NCI-H510A treated with DMSO at 0.1 percent for 48 hours (cell line): ENCODE measurements around the gene SOX1.

ENCODE experiments used
- DNase-seq: peaks from one replicate; lab custom pipeline; 2025; lab: John Stamatoyannopoulos, UW

SOX1 gene

DNA sequence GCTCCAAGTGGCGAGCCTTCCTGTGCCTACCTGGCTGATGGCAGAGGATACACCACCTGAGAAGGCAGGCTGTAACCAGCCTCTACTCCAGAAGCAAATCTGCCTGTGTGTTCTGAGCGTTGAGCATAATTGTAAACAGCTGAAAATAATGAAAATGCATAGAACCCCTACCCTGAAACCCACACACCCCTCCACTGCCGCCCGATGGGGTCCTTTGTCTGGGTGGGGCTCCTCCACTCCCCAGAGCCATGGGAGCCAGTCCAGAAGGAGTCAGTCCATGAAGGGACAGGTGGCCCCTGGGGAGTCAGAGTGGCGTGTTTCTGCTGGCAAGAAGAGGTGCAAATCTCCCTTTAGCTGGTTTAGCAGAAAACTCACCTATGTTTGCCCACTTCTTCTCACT lies 8.0 kb upstream of the SOX1 start:
- no peak for DNase-seq

- no peak for DNase-seq
Observed at GRCh38 chr13:112059457-112060281, 7.3 kb upstream of the SOX1 start.

DNA sequence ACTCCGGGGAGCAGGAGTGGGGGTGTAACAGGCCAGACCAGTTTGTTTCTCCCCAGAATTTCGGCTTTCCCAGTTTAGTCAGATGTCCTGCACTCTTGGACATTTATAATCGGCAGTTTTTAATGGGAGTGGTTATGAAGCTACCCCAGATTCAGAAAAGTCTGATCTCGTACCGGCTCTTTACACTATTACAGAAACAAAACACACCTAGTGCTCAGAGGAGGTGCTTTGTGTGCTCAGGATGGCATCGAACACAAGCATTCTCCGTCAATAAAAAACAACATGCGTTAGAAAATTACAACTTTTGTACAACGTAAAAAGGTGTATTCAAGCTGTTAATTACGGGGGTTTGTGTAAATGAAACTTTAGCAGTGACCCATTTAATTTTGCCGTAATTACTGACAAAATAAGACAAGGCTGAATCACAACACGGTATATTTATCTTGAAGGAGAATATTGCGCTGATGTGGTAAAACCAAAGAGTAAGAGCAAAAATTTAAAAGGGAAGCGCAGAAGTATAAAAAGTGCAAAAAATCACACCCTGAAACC lies 6.6 kb upstream of the SOX1 start:
- DNase-seq = no peak

- DNase-seq = no peak
Observed at GRCh38 chr13:112060899-112061366, 6.0 kb upstream of the SOX1 start.

DNA sequence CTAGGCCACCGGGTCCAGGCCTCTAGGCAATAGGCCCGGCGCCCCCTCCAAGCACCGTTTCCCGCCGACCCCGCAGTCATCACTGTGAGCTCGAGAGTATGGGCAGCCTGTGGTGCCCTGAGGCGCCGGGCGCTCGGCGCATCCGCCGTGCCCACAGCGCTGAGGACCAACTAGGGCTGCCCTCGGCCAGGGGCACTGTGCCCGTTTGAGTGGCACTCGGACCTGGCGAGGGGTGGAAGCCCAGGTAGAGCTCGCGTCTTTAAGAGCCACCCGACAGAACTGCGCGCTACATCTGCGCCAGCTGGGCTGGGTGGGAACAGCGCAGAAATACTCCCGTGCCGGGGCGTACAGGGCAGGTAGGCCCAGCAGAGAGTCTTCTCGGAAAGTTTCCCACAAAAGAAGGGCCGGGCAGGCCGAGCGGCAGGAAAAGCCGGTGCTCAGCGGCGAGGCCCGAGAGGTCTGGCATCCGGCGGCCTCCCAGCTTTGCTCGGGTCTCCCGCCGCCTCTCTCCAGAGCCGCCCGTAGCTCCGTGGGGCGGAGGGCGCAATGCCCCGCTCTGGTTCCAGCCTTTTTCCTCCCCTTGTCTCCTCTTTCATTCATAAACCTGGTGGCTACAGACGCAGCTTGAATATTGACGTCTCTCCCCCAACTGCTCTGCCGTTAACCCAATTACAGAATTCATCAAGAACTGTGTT lies 5.4 kb upstream of the SOX1 start:
- DNase-seq = no peak

DNA sequence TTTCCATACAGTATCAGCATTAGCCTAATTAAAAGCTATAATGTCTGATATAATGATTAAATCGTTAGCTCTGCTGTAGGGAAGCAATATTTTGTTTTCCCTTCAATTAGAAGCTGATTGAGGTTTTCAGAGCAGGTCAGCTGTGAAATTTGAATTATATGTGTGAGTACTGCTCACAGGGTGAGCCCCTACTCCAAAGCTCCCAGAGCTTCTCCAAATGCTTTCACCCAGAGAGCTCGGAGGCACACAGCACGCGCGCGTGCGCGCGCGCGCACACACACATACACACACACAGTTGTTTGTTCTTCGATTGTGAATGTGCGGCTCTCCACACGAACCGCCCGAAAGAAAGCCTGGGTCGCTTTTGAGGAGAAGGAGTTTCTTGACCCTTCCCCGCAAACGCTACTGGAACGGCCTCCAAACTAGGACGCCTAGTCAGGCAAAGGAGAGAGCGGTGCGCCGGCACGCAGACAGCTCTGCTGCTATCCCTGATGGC lies 4.8 kb upstream of the SOX1 start:
- DNase-seq = no peak

DNA sequence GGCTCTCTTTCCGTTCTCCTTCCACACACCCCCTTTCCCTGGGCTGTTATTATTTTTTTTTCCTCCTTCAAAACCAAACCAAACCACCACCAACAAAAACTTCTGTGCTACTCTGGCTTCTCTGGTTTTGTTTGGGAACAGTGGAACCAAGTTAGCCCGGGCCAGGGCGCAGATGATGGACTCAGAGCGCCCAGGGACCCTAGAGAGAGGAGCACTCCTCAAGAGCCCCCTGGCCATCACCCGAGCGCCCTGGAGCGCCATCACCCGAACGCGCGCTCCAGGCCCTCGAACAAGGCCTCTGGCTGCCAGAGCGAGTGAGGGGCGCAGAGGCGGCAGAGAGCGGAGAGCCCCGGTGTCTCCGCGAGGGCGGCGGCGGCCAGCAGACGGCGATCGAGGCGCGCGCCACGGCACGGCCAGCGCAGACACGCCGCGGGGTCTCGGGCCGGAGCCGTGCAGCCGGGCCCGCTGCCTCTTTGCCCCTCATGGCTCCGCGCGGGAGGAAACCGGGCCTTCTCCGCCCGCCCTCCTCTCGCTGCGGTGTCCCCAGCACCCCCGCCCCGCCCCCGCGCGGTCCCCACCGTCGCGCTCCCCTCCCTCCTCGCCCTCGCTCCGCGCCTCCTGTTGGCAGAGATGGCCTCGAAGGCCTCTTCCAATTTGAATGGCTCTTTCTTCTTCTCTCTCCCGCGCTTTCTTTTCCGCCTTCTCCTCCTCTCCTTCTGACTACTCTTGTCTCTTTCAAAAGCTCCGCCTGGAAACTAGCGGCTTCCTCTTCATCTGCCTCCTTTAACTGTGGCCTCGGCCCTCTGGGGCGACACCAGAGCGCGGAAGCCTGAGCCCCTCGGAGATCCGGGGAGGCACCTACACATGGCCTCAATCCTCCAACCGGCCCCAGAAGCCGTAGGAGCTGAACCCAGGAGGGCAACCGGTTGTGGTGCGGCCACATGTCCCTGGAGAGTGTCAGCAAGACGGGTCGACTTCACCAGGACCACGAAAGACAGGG lies 4.1 kb upstream of the SOX1 start:
- no peak for DNase-seq

DNA sequence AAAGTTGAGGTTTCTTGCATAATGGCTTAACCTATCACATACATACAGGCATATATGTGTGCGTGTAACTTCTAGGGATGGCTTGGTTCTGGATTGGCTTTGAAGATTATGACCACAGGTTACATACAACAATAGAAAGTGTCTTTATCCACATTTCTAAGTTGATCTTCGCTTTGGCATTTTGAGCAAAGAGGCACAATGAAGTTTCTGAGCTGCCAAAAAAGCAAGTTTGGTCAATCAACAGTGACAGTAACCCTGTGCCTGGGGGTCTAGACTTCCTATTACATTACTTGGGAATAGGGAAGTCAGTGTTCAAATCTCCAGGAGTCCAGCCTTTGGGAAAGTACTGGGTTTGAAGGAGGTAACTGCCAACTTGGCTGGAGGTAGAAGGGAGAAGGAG lies 3.1 kb upstream of the SOX1 start:
- DNase-seq = no peak

DNA sequence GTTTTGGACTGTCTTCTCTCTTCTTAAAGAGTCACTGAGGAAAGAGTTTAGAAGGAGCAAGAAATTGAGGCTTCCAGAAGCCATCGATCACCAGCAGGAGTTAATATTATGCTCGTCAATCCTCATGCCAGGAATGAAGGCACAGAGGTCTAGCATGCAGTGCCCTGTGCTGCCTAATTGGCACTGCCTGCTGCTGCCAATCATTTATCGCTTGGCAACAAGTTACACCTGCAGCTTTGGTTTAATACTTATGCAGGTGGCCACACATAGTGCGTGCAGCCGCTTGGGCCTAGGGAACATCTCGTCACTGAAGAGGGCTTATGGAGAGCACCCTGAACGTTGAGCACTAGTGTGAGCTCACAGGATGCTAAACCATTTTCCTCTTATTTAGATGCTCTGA lies 2.7 kb upstream of the SOX1 start:
- DNase-seq = peak; percentile 74

DNA sequence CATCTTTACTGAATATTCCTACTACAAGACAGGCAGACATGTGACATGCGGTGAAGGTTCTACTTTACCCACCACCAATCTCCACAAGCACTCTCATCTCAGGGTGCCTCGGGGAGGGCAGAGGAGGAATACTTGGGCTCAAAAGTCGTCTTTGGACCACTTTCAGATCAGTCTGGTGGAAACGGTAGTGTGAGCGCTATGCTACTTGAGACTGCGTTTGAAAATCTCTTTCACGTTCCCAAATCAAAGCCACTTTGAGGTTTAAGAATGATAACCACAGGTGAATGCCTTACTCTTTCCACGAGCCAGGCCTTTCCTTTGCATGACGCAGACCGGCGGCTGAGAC lies 1.5 kb upstream of the SOX1 start:
- DNase-seq = no peak

- DNase-seq = no peak
Observed at GRCh38 chr13:112065867-112066623, 904 bp upstream of the SOX1 start.

DNA sequence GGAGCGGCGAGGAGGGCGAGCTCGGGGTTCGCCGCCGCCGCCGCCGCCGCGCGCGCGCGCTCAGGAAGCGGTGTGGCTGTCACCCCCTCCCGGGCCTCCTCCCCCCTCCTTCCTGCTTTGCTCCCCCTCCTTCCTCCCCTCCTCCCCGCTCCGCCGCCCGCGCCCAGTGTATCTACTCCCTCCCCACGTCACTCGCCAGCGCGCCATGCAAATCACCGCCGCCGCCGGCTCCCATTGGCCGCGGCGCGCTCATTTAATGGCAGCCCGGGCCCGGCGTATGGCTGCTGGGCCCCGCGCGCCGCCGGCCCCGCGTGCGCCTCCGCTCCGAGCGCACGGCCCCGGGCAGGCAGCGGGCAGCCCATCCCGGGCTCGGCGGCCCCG lies 335 bp upstream of the SOX1 start:
- no peak for DNase-seq

DNA sequence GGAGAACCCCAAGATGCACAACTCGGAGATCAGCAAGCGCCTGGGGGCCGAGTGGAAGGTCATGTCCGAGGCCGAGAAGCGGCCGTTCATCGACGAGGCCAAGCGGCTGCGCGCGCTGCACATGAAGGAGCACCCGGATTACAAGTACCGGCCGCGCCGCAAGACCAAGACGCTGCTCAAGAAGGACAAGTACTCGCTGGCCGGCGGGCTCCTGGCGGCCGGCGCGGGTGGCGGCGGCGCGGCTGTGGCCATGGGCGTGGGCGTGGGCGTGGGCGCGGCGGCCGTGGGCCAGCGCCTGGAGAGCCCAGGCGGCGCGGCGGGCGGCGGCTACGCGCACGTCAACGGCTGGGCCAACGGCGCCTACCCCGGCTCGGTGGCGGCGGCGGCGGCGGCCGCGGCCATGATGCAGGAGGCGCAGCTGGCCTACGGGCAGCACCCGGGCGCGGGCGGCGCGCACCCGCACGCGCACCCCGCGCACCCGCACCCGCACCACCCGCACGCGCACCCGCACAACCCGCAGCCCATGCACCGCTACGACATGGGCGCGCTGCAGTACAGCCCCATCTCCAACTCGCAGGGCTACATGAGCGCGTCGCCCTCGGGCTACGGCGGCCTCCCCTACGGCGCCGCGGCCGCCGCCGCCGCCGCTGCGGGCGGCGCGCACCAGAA lies 1.1 kb downstream of the SOX1 start:
- DNase-seq = no peak

DNA sequence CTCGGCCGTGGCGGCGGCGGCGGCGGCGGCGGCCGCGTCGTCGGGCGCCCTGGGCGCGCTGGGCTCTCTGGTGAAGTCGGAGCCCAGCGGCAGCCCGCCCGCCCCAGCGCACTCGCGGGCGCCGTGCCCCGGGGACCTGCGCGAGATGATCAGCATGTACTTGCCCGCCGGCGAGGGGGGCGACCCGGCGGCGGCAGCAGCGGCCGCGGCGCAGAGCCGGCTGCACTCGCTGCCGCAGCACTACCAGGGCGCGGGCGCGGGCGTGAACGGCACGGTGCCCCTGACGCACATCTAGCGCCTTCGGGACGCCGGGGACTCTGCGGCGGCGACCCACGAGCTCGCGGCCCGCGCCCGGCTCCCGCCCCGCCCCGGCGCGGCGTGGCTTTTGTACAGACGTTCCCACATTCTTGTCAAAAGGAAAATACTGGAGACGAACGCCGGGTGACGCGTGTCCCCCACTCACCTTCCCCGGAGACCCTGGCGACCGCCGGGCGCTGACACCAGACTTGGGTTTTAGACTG lies 1.7 kb downstream of the SOX1 start:
- DNase-seq = no peak

DNA sequence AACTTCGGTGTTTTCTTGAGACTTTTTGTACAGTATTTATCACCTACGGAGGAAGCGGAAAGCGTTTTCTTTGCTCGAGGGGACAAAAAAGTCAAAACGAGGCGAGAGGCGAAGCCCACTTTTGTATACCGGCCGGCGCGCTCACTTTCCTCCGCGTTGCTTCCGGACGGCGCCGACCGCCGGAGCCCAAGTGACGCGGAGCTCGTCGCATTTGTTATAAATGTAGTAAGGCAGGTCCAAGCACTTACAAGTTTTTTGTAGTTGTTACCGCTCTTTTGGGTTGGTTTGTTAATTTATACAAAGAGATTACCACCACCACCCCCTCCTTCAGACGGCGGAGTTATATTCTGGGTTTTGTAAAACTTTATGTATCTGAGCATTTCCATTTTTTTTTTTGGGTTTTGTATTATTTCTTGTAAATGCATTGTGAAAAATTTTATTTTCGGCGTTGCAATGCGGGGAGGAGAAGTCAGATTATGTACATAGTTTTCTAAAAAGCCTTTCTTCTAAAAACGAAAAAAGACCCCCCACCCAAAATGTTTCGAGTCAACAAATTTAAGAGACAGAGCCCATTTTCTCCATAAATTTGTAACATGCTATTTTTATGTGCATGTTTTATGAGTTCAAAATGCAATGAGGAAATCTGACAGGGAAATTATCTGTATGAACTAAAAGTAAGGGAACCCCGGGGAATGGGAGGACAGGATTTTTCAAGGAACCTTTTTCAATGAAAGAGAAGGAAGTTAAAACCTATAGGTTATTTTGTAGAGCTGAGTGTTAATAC lies 2.3 kb downstream of the SOX1 start:
- no peak for DNase-seq

DNA sequence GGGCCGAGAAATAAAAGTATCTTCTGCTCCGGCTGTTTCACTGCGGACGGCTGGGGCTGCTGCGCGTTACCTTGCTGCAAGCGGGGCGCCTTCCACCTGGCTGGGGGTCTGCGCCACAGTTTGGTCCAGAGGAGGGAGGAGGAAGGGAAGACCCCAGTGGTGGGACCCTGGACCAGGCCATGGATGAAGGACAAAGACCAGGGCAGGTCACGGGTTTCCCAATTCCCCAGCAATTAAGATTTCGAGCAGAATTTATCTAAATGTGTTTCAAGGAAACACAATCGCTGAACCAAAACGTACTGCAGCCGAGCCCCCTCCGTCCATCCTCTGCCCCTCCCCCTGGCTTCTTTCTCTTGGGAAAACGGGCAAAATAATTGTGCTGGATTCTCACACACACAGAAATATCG lies 2.9 kb downstream of the SOX1 start:
- no peak for DNase-seq

DNA sequence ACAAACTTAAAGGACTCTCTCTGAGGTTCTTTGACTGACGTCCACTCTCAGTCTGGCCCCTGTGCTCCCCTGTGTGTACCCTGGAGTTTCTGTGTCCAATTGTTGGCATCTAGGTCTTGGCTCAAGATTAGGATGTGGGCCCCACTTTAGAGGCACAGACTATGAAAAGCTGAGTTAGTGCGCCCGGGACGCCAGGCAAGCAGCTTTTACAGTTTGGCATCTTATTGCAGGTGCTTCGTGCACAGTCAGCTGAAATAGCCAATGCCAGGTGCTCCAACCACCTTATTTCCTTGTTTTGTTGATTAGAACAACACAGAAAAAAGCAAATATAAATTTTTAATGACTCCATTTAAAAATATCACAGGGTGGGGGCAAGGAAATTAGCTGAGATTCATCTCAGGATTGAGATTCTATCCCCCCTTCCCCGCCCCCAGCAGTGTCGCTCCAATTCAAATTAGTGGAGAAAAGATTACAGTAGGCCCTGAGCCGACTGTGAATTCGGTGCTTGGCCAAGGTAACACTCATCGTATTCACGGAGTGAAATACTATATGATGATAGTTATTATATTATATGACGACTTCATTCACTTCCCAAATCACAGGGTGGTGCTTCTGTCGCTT lies 4.3 kb downstream of the SOX1 start:
- DNase-seq = peak; percentile 42

DNA sequence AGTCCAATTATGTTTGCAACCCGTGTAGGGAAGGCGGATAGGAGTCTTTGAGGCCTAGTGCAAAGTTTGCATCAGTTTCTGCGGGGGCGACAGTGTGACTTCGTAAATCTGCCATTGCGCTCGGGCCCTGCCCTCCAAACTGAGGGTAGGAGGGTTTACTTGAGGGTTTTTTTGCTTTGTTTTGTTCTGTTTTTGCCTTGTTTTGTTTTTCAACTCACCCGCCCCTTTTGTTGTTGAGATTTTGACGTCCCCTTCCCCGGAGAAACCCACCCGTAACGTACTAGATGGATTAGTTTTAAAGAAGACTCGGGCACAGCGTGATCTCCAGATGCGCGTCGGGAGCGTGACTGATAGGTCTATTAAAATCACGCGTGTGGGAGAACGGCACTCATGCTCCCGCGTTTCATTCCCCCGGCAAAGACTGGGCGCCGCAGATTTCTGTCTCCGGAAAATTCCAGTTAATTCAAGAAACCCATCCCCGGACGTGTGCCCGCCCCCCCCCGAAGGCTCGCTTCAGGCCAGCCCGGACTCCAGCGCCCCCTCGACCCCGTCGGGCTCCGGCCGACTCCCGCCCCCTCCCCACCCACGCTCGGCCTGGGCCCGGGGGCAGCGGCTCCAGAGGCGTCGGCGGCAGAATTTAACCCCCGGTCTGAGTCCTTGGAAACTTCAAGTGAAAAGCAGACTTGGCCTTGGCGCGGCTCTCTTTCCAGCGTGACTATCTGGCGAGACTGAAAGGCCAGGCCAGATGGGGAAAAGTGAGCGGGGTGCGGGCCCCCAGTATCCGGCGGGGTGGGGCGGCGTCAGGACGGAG lies 5.0 kb downstream of the SOX1 start:
- DNase-seq = peak; percentile 65
